GM13976 (cell line): ENCODE results near the gene RBPJ.

Experiments used
- DNase-seq: peaks from one replicate; pipeline ENCODE4 v3.0.0; 2012; ENCODE audit warnings: low spot score
- CTCF ChIP-seq: IDR thresholded peaks from 2 replicates; pipeline ENCODE4 v1.5.1; 2012; ENCODE audit warnings: borderline replicate concordance, mild to moderate bottlenecking; ENCODE audit not compliant: insufficient read depth; ENCODE audit errors: extremely low read depth, missing control alignments, control extremely low read depth
- in situ Hi-C: fragments of 300-500 bp; cut with MboI; formaldehyde crosslinking; loops from one replicate; pipeline ENCODE4 v1.12.0; 2022; ENCODE audit warnings: low sequenced_read_pairs, mixed read lengths, inconsistent platforms; ENCODE audit not compliant: unreplicated experiment

RBPJ gene

GRCh38 chr4:26413582-26413981, 92.8 kb downstream of the RBPJ start:
- DNase-seq = no peak
- in situ Hi-C loops = loop anchor here (10.0 kb wide), 1 partner anchor 339 kb away; no protein-coding TSS in a partner anchor
- no peak for TF ChIP-seq CTCF

- no peak for DNase-seq
- in situ Hi-C loops = loop anchor here (10.0 kb wide), 1 partner anchor 343 kb away; no protein-coding TSS in a partner anchor
- no peak for TF ChIP-seq CTCF
Observed at GRCh38 chr4:26418107-26418506, 97.3 kb downstream of the RBPJ start.

- in situ Hi-C loops = loop anchor here (10.0 kb wide), 1 partner anchor 344 kb away; no protein-coding TSS in a partner anchor
- DNase-seq = no peak
- TF ChIP-seq CTCF = no peak
Observed at GRCh38 chr4:26418850-26419249, 98.0 kb downstream of the RBPJ start.

- in situ Hi-C loops = no loop called here
- no peak for DNase-seq
- no peak for TF ChIP-seq CTCF
Observed at GRCh38 chr4:26420438-26420837, 99.6 kb downstream of the RBPJ start.

GRCh38 chr4:26420913-26421312, 100.1 kb downstream of the RBPJ start:
- TF ChIP-seq CTCF = no peak
- no peak for DNase-seq
- in situ Hi-C loops = no loop called here

GRCh38 chr4:26424153-26424552, 103.3 kb downstream of the RBPJ start:
- TF ChIP-seq CTCF = no peak
- in situ Hi-C loops = no loop called here
- no peak for DNase-seq

- no peak for DNase-seq
- TF ChIP-seq CTCF = no peak
- in situ Hi-C loops = no loop called here
Observed at GRCh38 chr4:26424838-26425237, 104.0 kb downstream of the RBPJ start.
